ENCODE data around the gene USP17L24. TPM values are rescaled to one million over a fixed set of nuclear protein-coding genes. Genes with fewer than 3 reads are reported as not detected.
"Not testable (repeated sequence)": the region's sequence is repeated elsewhere in the genome, so short reads cannot be mapped to it uniquely, and the experiment has no call there.

USP17L24 gene
- total RNA-seq, 1 experiment from 2014 or later, result not detected

DNA sequence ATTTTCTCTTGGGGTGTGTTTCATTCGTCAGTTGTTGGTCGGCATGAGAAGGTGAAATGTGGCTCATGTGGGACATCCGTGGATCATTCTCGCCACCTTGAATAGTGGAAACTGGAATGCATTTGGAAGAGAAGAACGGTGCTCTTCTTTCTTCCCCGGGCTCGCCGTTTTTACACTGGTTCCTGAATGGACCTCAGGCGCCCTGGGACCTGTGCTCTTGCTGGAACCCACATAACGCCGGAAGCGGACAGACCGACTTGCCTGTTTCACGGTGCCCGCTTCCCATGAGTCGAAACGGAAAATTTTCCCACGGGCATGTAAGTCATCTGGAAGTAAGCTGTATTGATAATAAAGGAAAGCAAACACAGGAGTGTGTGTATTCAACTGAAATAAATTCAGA, 25.9 kb downstream of the USP17L24 start:
- H3K36me3 ChIP-seq (ENCODE audit: control insufficient read depth, insufficient read depth, low read length); H3K27ac ChIP-seq (ENCODE audit: low read length); ATAC-seq; intact Hi-C loops (cut with micrococcal nuclease; ENCODE audit: unreplicated experiment); BruUV-seq (replicated peaks); DNase-seq (ENCODE audit: low read depth, low spot score); H3K27me3 ChIP-seq (ENCODE audit: control insufficient read depth, insufficient read depth, low read length); H3K9me3 ChIP-seq (ENCODE audit: control insufficient read depth, insufficient read depth, low read depth, low read length); H3K4me3 ChIP-seq (ENCODE audit: low read depth in 2 of 2, low read length in 2 of 2); in situ Hi-C loops (cut with HindIII; ENCODE audit: low pct_unique_long_range_greater_than_20kb, low sequenced_read_pairs); POLR2A ChIA-PET; CTCF ChIA-PET; H3K4me1 ChIP-seq (ENCODE audit: control insufficient read depth, insufficient read depth, low read length): not testable (repeated sequence)

- H3K36me3 ChIP-seq (ENCODE audit: control insufficient read depth, insufficient read depth, low read length); in situ Hi-C loops (cut with HindIII; ENCODE audit: low pct_unique_long_range_greater_than_20kb, low sequenced_read_pairs); CTCF ChIA-PET; H3K27me3 ChIP-seq (ENCODE audit: control insufficient read depth, insufficient read depth, low read length); BruUV-seq (replicated peaks); DNase-seq (ENCODE audit: low read depth, low spot score); intact Hi-C loops (cut with micrococcal nuclease; ENCODE audit: unreplicated experiment); ATAC-seq; H3K9me3 ChIP-seq (ENCODE audit: control insufficient read depth, insufficient read depth, low read depth, low read length); H3K4me3 ChIP-seq (ENCODE audit: low read depth in 2 of 2, low read length in 2 of 2); H3K4me1 ChIP-seq (ENCODE audit: control insufficient read depth, insufficient read depth, low read length); POLR2A ChIA-PET; H3K27ac ChIP-seq (ENCODE audit: low read length): not testable (repeated sequence)
Measured at GRCh38 chr4:9353338-9353737, 28.4 kb downstream of the USP17L24 start, which contains the start of gene USP17L29. Gene USP17L29, plus strand, starts transcription at chr4:9353638. Its CDS starts 0 bp downstream, at chr4:9353638.

DNA sequence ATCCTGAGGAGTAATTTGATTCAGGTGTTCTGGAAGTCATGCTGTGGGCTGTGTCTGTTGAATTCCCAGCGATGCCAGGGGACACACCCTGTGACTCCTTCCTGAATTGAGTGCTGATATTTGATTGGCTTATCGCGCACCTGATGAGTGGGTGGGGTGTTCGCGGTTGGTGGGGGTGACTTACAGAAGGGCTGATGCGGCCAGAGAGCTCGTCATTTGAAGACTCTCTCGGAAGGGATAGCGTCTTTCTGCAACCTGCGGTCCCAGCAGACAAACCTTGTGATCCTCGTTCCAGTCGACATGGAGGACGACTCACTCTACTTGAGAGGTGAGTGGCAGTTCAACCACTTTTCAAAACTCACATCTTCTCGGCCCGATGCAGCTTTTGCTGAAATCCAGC, 37.9 kb downstream of the USP17L24 start, which contains the start of gene USP17L30:
TSS of gene USP17L30 (plus strand) at position 301 of the 400 bp plus-strand sequence. CDS start at position 301, 0 bp downstream.
- H3K9me3 ChIP-seq (ENCODE audit: control insufficient read depth, insufficient read depth, low read depth, low read length); H3K27ac ChIP-seq (ENCODE audit: low read length); intact Hi-C loops (cut with micrococcal nuclease; ENCODE audit: unreplicated experiment); POLR2A ChIA-PET; H3K27me3 ChIP-seq (ENCODE audit: control insufficient read depth, insufficient read depth, low read length); BruUV-seq (replicated peaks); DNase-seq (ENCODE audit: low read depth, low spot score); CTCF ChIA-PET; H3K4me3 ChIP-seq (ENCODE audit: low read depth in 2 of 2, low read length in 2 of 2); H3K4me1 ChIP-seq (ENCODE audit: control insufficient read depth, insufficient read depth, low read length); in situ Hi-C loops (cut with HindIII; ENCODE audit: low pct_unique_long_range_greater_than_20kb, low sequenced_read_pairs); H3K36me3 ChIP-seq (ENCODE audit: control insufficient read depth, insufficient read depth, low read length); ATAC-seq: not testable (repeated sequence)

Other genes starting within 250 kb of the USP17L24 start
- gene FAM90A26, start 154.8 kb upstream of the USP17L24 start, total RNA-seq (2021; ENCODE audit: unreplicated experiment), result not detected
- not detected for gene USP17L10, start 114.5 kb upstream of the USP17L24 start, total RNA-seq (2021; ENCODE audit: unreplicated experiment)
- gene USP17L11, start 109.8 kb upstream of the USP17L24 start, total RNA-seq (2021; ENCODE audit: unreplicated experiment), result not detected
- gene USP17L12, start 105.0 kb upstream of the USP17L24 start, total RNA-seq (2021; ENCODE audit: unreplicated experiment), result not detected
- gene USP17L13, start 100.3 kb upstream of the USP17L24 start, total RNA-seq (2021; ENCODE audit: unreplicated experiment), result not detected
- gene USP17L15, start 90.8 kb upstream of the USP17L24 start, total RNA-seq (2021; ENCODE audit: unreplicated experiment), result not detected
- not detected for gene USP17L17, start 81.3 kb upstream of the USP17L24 start, total RNA-seq (2021; ENCODE audit: unreplicated experiment)
- gene USP17L18, start 76.5 kb upstream of the USP17L24 start, total RNA-seq (2021; ENCODE audit: unreplicated experiment), result not detected
- gene USP17L19, start 71.8 kb upstream of the USP17L24 start, total RNA-seq (2021; ENCODE audit: unreplicated experiment), result not detected
- gene USP17L20, start 67.0 kb upstream of the USP17L24 start, total RNA-seq (2021; ENCODE audit: unreplicated experiment), result not detected
- gene USP17L21, start 62.3 kb upstream of the USP17L24 start, total RNA-seq (2021; ENCODE audit: unreplicated experiment), result not detected
- gene USP17L22, start 57.5 kb upstream of the USP17L24 start, total RNA-seq (2021; ENCODE audit: unreplicated experiment), result not detected
- gene USP17L25, start 4.7 kb downstream of the USP17L24 start, total RNA-seq (2021; ENCODE audit: unreplicated experiment), result not detected
- not detected for gene USP17L26, start 9.5 kb downstream of the USP17L24 start, total RNA-seq (2021; ENCODE audit: unreplicated experiment)
- gene USP17L5, start 14.2 kb downstream of the USP17L24 start, total RNA-seq (2021; ENCODE audit: unreplicated experiment), result not detected
- not detected for gene USP17L27, start 19.0 kb downstream of the USP17L24 start, total RNA-seq (2021; ENCODE audit: unreplicated experiment)
- not detected for gene USP17L28, start 23.7 kb downstream of the USP17L24 start, total RNA-seq (2021; ENCODE audit: unreplicated experiment)
- not detected for gene USP17L29, start 28.5 kb downstream of the USP17L24 start, total RNA-seq (2021; ENCODE audit: unreplicated experiment)
- not detected for gene USP17L30, start 38.0 kb downstream of the USP17L24 start, total RNA-seq (2021; ENCODE audit: unreplicated experiment)
- not detected for gene DEFB131A, start 119.2 kb downstream of the USP17L24 start, total RNA-seq (2021; ENCODE audit: unreplicated experiment)

All from Panc1 (cell line).